ENCODE measurements around the gene SHMT2. TPM values are rescaled to one million over a fixed set of nuclear protein-coding genes. Genes with fewer than 3 reads are reported as not detected.

The SHMT2 gene
- total RNA-seq, 1 experiment from 2014 or later, result 280 TPM

DNA sequence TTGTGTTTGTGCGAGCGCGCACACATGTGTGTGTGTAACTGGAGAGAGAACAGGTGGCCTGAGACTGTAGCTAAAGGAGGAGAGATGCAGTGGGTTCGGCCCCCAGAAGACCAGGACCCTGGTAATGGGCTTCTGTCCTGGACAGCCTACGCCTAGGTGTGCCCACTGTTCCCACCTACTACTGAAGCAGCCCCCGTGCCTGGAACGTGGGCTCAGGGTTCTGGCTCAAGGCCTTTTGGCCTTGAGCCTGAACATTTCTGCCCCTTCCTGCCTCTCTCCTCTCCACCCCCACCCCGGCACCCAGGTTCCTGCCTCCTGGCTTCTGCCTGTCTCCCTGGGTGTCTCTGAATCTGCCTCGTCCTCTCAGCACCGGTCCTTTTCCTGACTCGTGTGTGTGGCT, 14.4 kb upstream of the SHMT2 start:
- no peaks in the 10 kb centered on the region for H4K20me1 ChIP-seq (ENCODE audit: insufficient read depth)
- ATAC-seq, result no peak
- H3K36me3 ChIP-seq (ENCODE audit: control insufficient read depth in 1 of 2, insufficient read depth in 2 of 2, low read length in 2 of 2), result no peaks in the 10 kb centered on the region
- TF ChIP-seq ZNF274 (IDR thresholded peaks at IDR 0.05; ENCODE audit: low read depth, low read length) (no peak), MAX (IDR thresholded peaks at IDR 0.05) (no peak), EZH2phosphoT487 (IDR thresholded peaks at IDR 0.05; ENCODE audit: borderline replicate concordance) (no peak)
- no peak overlapping the region for H3K4me2 ChIP-seq (ENCODE audit: low read length)
- peaks cover 17 to 50% of the 10 kb centered on the region in 2 experiments for H3K4me1 ChIP-seq (ENCODE audit: control insufficient read depth in 1 of 2, insufficient read depth in 2 of 2, low read length in 2 of 2)
- DNase-seq (ENCODE audit: low read depth, low spot score), result no peak
- intact Hi-C loops (cut with micrococcal nuclease), result no loop called here
- H3K4me3 ChIP-seq (replicated peaks in 1 of 2; ENCODE audit: low read depth in 1 of 2, low read length in 2 of 2), result no peak overlapping the region
- no TSS peak for BruUV-seq (replicated peaks)
- H3K9ac ChIP-seq (ENCODE audit: low read length), result no peak overlapping the region
- ChIA-PET CTCF (interaction anchor here (1.3 to 4.2 kb wide), 3 partner anchors 29 to 244 kb away, joined by 4 to 103 read pairs (median 17); partner anchors contain the start of genes GLI1 and INHBE), RAD21 (ENCODE audit: low non-redundant PET in 1 of 2, low total read pairs in 2 of 2, uncharacterized antibody in 2 of 2, unreplicated experiment in 2 of 2) (no interaction called here), POLR2A (no interaction called here)
- no peaks in the 10 kb centered on the region for H3K27me3 ChIP-seq (ENCODE audit: insufficient read depth, low read length)
- H3K79me2 ChIP-seq (ENCODE audit: insufficient read depth, low read length), result no peaks in the 10 kb centered on the region
- no peak overlapping the region for H2AFZ ChIP-seq (ENCODE audit: low read depth, low read length, poor library complexity, severe bottlenecking)
- H3K9me3 ChIP-seq (ENCODE audit: control insufficient read depth in 1 of 2, insufficient read depth in 1 of 2, low read depth in 1 of 2, low read length in 2 of 2), result no peaks in the 10 kb centered on the region
- no peak overlapping the region for H3K27ac ChIP-seq (ENCODE audit: low read depth, low read length)
- no peaks in the 10 kb centered on the region for H3K9me2 ChIP-seq (ENCODE audit: insufficient read depth)

DNA sequence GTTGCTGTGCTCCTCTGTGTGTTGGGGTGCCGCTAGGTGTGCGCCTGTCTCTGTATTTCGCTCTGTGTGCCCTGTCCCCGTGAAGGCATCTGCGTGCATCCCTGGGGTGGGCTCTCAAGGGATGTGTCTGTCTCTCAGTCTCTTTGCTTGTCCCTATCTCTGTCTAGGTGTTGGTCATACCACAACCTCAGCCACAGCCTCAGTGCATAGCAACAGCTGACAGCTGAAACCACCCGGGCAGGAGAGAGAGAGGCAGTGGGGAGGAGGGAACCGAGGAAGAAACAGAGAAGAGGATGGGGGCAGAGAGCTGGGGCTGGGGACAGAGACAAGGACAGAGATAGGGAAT, 13.9 kb upstream of the SHMT2 start:
- no peak overlapping the region for H2AFZ ChIP-seq (ENCODE audit: low read depth, low read length, poor library complexity, severe bottlenecking)
- peaks cover 17 to 50% of the 10 kb centered on the region in 2 experiments for H3K4me1 ChIP-seq (ENCODE audit: control insufficient read depth in 1 of 2, insufficient read depth in 2 of 2, low read length in 2 of 2)
- no peaks in the 10 kb centered on the region for H3K27me3 ChIP-seq (ENCODE audit: insufficient read depth, low read length)
- no peak for ATAC-seq
- DNase-seq (ENCODE audit: low read depth, low spot score), result no peak
- RAD21 ChIA-PET (ENCODE audit: low non-redundant PET in 1 of 2, low total read pairs in 2 of 2, uncharacterized antibody in 2 of 2, unreplicated experiment in 2 of 2), result interaction anchor here in 1 of 2 experiments (1.1 kb wide), 1 partner anchor 28 kb away, joined by 4 read pairs; no protein-coding TSS in a partner anchor
- no peak overlapping the region for H3K4me3 ChIP-seq (replicated peaks in 1 of 2; ENCODE audit: low read depth in 1 of 2, low read length in 2 of 2)
- H3K9me2 ChIP-seq (ENCODE audit: insufficient read depth), result no peaks in the 10 kb centered on the region
- no peaks in the 10 kb centered on the region for H3K9me3 ChIP-seq (ENCODE audit: control insufficient read depth in 1 of 2, insufficient read depth in 1 of 2, low read depth in 1 of 2, low read length in 2 of 2)
- no peak overlapping the region for H3K9ac ChIP-seq (ENCODE audit: low read length)
- H4K20me1 ChIP-seq (ENCODE audit: insufficient read depth), result no peaks in the 10 kb centered on the region
- H3K36me3 ChIP-seq (ENCODE audit: control insufficient read depth in 1 of 2, insufficient read depth in 2 of 2, low read length in 2 of 2), result no peaks in the 10 kb centered on the region
- H3K4me2 ChIP-seq (ENCODE audit: low read length), result peak overlapping the region; percentile 97; the same call in 1 of the 2 replicates
- intact Hi-C loops (cut with micrococcal nuclease), result no loop called here
- no TSS peak for BruUV-seq (replicated peaks)
- CTCF ChIA-PET, result interaction anchor here (1.2 to 4.2 kb wide), 2 partner anchors 13 to 28 kb away, joined by 3 to 103 read pairs; no protein-coding TSS in a partner anchor
- H3K79me2 ChIP-seq (ENCODE audit: insufficient read depth, low read length), result no peaks in the 10 kb centered on the region
- no peak overlapping the region for H3K27ac ChIP-seq (ENCODE audit: low read depth, low read length)
- POLR2A ChIA-PET, result no interaction called here
- no peak for TF ChIP-seq JUND (IDR thresholded peaks at IDR 0.05)
- no peak for TF ChIP-seq SIN3A (IDR thresholded peaks at IDR 0.05; ENCODE audit: low read depth)
- TF ChIP-seq, protein P1, sequence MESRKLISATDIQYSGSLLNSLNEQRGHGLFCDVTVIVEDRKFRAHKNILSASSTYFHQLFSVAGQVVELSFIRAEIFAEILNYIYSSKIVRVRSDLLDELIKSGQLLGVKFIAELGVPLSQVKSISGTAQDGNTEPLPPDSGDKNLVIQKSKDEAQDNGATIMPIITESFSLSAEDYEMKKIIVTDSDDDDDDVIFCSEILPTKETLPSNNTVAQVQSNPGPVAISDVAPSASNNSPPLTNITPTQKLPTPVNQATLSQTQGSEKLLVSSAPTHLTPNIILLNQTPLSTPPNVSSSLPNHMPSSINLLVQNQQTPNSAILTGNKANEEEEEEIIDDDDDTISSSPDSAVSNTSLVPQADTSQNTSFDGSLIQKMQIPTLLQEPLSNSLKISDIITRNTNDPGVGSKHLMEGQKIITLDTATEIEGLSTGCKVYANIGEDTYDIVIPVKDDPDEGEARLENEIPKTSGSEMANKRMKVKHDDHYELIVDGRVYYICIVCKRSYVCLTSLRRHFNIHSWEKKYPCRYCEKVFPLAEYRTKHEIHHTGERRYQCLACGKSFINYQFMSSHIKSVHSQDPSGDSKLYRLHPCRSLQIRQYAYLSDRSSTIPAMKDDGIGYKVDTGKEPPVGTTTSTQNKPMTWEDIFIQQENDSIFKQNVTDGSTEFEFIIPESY (IDR thresholded peaks at IDR 0.05; ENCODE audit: extremely low read depth, insufficient replicate concordance, low read length), result no peak
- TF ChIP-seq ELF1 (IDR thresholded peaks at IDR 0.05; ENCODE audit: borderline replicate concordance, low read depth), result no peak
- TF ChIP-seq EGR1 (IDR thresholded peaks at IDR 0.05; ENCODE audit: low read depth), result no peak
- no peak for TF ChIP-seq FOSL1 (IDR thresholded peaks at IDR 0.05; ENCODE audit: low read depth)
- no peak for TF ChIP-seq REST (IDR thresholded peaks at IDR 0.05; ENCODE audit: low read depth)
- TF ChIP-seq CTCF (IDR thresholded peaks at IDR 0.05 in 2 of 3, conservative IDR thresholded peaks at IDR 0.05 in 1 of 3; ENCODE audit: borderline replicate concordance in 1 of 3, insufficient read depth in 1 of 3, low read depth in 2 of 3, low read length in 2 of 3), result no peak
- no peak for TF ChIP-seq CEBPB (IDR thresholded peaks at IDR 0.05; ENCODE audit: low read depth)
- no peak for TF ChIP-seq SRF (IDR thresholded peaks at IDR 0.05; ENCODE audit: low read depth)
- TF ChIP-seq ZNF274 (IDR thresholded peaks at IDR 0.05; ENCODE audit: low read depth, low read length), result no peak
